Middle frontal gyrus (tissue), 1 donor: Measurements from ENCODE around the gene PABPN1L.

Experiments
- DNase-seq: peaks from one replicate; pipeline ENCODE4 v3.0.0-alpha.2; 2015; ENCODE audit warnings: low spot score; ENCODE audit errors: extremely low spot score

The PABPN1L gene

GRCh38 chr16:88870608-88871348, 4.3 kb upstream of the PABPN1L start:
- no peak for DNase-seq

GRCh38 chr16:88869673-88869980, 3.2 kb upstream of the PABPN1L start:
- DNase-seq: no peak

- DNase-seq: no peak
Measured at GRCh38 chr16:88868974-88869672, 2.7 kb upstream of the PABPN1L start.

GRCh38 chr16:88867581-88868246, 1.3 kb upstream of the PABPN1L start:
- DNase-seq: no peak

- DNase-seq: no peak
Measured at GRCh38 chr16:88865742-88866141, 718 bp downstream of the PABPN1L start.

GRCh38 chr16:88865310-88865709, 1.1 kb downstream of the PABPN1L start:
- no peak for DNase-seq

- no peak for DNase-seq
Measured at GRCh38 chr16:88864521-88864920, 1.9 kb downstream of the PABPN1L start.

- no peak for DNase-seq
Measured at GRCh38 chr16:88864099-88864498, 2.4 kb downstream of the PABPN1L start.

- DNase-seq: no peak
Measured at GRCh38 chr16:88863426-88863825, 3.0 kb downstream of the PABPN1L start.

GRCh38 chr16:88862968-88863367, 3.5 kb downstream of the PABPN1L start:
- DNase-seq: no peak

GRCh38 chr16:88861359-88861758, 5.1 kb downstream of the PABPN1L start:
- DNase-seq: no peak

GRCh38 chr16:88859381-88860091, 6.9 kb downstream of the PABPN1L start:
- no peak for DNase-seq

- peak; percentile 65 for DNase-seq
Measured at GRCh38 chr16:88857728-88858339, 8.6 kb downstream of the PABPN1L start.

- peak; percentile 97 for DNase-seq
Measured at GRCh38 chr16:88856828-88857727, 9.4 kb downstream of the PABPN1L start, which contains the start of the genes GALNS and TRAPPC2L. GALNS (minus strand) TSS chr16:88856947; CDS start chr16:88856877, 70 bp downstream. TRAPPC2L (plus strand) TSS chr16:88857127; CDS start chr16:88857151, 24 bp downstream.

GRCh38 chr16:88856122-88856827, 10.2 kb downstream of the PABPN1L start:
- no peak for DNase-seq

- DNase-seq: no peak
Measured at GRCh38 chr16:88855736-88856121, 10.7 kb downstream of the PABPN1L start.

GRCh38 chr16:88855176-88855575, 11.3 kb downstream of the PABPN1L start:
- DNase-seq: no peak

- no peak for DNase-seq
Measured at GRCh38 chr16:88854306-88855111, 12.0 kb downstream of the PABPN1L start.
